Activated CD4-positive, alpha-beta T cell treated with anti-CD3 and anti-CD28 coated beads, Interleukin-2, amount 10 ng/mL, durations not matched to agents 24 days and 14 days (primary cell): ENCODE measurements around the gene PRKAR1B. TPM values are rescaled to one million over a fixed set of nuclear protein-coding genes. Genes with fewer than 3 reads are reported as not detected.

Source experiments
- DNase-seq: peaks from one replicate; pipeline ENCODE4 v3.0.0; 2022
- H3K27ac Mint-ChIP-seq: one replicate; pipeline ENCODE4 v1.8.0; 2022; ENCODE audit warnings: mild to moderate bottlenecking, mixed read lengths
- H3K27me3 Mint-ChIP-seq: one replicate; pipeline ENCODE4 v1.8.0; 2022; ENCODE audit warnings: mixed read lengths
- H3K36me3 Mint-ChIP-seq: one replicate; pipeline ENCODE4 v1.8.0; 2022; ENCODE audit warnings: low read depth, mild to moderate bottlenecking, mixed read lengths
- H3K4me1 Mint-ChIP-seq: one replicate; pipeline ENCODE4 v1.8.0; 2021; ENCODE audit warnings: mixed read lengths
- H3K4me3 Mint-ChIP-seq: one replicate; pipeline ENCODE4 v1.8.0; 2022; ENCODE audit warnings: mild to moderate bottlenecking, moderate library complexity, mixed read lengths
- H3K9me3 Mint-ChIP-seq: one replicate; pipeline ENCODE4 v1.8.0; 2021; ENCODE audit warnings: mixed read lengths
- intact Hi-C: fragments of 100-400 bp; cut with micrococcal nuclease; formaldehyde crosslinking; loops from one replicate; pipeline ENCODE4 v1.15.1; 2023
- total RNA-seq: library from RNA; stranded (reverse); gene quantifications from 2 replicates; pipeline ENCODE4 v1.2.3, GENCODE V29; 2022

PRKAR1B gene
- total RNA-seq, 1 donor from 2014 or later, result 47.0 TPM

GRCh38 chr7:673681-674453, 53.2 kb downstream of the PRKAR1B start:
- no peak overlapping the region for H3K27ac Mint-ChIP-seq
- peaks cover 37% of the 10 kb centered on the region for H3K36me3 Mint-ChIP-seq
- H3K27me3 Mint-ChIP-seq, result no peaks in the 10 kb centered on the region
- peaks cover under 1% of the 10 kb centered on the region for H3K4me1 Mint-ChIP-seq
- peaks cover 14% of the 10 kb centered on the region for H3K9me3 Mint-ChIP-seq
- DNase-seq, result no peak
- H3K4me3 Mint-ChIP-seq, result no peak overlapping the region
- intact Hi-C loops, result no loop called here

- no peaks in the 10 kb centered on the region for H3K27me3 Mint-ChIP-seq
- intact Hi-C loops, result no loop called here
These were observed 54.2 kb downstream of the PRKAR1B start for GRCh38 chr7:672891-673290.

GRCh38 chr7:671415-672042, 55.6 kb downstream of the PRKAR1B start:
- Mint-ChIP-seq H3K27ac (peak overlapping the region; percentile 56), H3K4me3 (no peak overlapping the region), H3K27me3 (no peaks in the 10 kb centered on the region), H3K9me3 (peaks cover 17% of the 10 kb centered on the region), H3K36me3 (peaks cover 30% of the 10 kb centered on the region), H3K4me1 (peaks cover 4% of the 10 kb centered on the region)
- no peak for DNase-seq
- intact Hi-C loops, result no loop called here

More at GRCh38 chr7:672891-673290, 54.2 kb downstream of the PRKAR1B start:
- Mint-ChIP-seq H3K9me3 (peaks cover 17% of the 10 kb centered on the region), H3K36me3 (peaks cover 36% of the 10 kb centered on the region), H3K27ac (no peak overlapping the region), H3K4me3 (no peak overlapping the region), H3K4me1 (peaks cover 4% of the 10 kb centered on the region)
- no peak for DNase-seq

GRCh38 chr7:670501-671390, 56.3 kb downstream of the PRKAR1B start:
- Mint-ChIP-seq H3K9me3 (peaks cover 12% of the 10 kb centered on the region), H3K4me1 (peaks cover 4% of the 10 kb centered on the region), H3K36me3 (peaks cover 22% of the 10 kb centered on the region), H3K27ac (no peak overlapping the region), H3K27me3 (no peaks in the 10 kb centered on the region), H3K4me3 (no peak overlapping the region)
- no peak for DNase-seq
- intact Hi-C loops, result no loop called here

GRCh38 chr7:668958-669357, 58.1 kb downstream of the PRKAR1B start:
- H3K36me3 Mint-ChIP-seq, result peaks cover 7% of the 10 kb centered on the region
- H3K27me3 Mint-ChIP-seq, result no peaks in the 10 kb centered on the region
- no peak for DNase-seq
- H3K9me3 Mint-ChIP-seq, result peaks cover 4% of the 10 kb centered on the region
- H3K4me3 Mint-ChIP-seq, result no peak overlapping the region
- no peak overlapping the region for H3K27ac Mint-ChIP-seq
- peaks cover 4% of the 10 kb centered on the region for H3K4me1 Mint-ChIP-seq
- intact Hi-C loops, result no loop called here

GRCh38 chr7:668139-668931, 58.7 kb downstream of the PRKAR1B start:
- H3K27me3 Mint-ChIP-seq, result no peaks in the 10 kb centered on the region
- no peak overlapping the region for H3K27ac Mint-ChIP-seq
- no peak overlapping the region for H3K4me3 Mint-ChIP-seq
- peaks cover 4% of the 10 kb centered on the region for H3K9me3 Mint-ChIP-seq
- peaks cover 4% of the 10 kb centered on the region for H3K4me1 Mint-ChIP-seq
- H3K36me3 Mint-ChIP-seq, result peaks cover 7% of the 10 kb centered on the region
- intact Hi-C loops, result no loop called here
- DNase-seq, result no peak

GRCh38 chr7:666454-667292, 60.4 kb downstream of the PRKAR1B start:
- H3K4me3 Mint-ChIP-seq, result no peak overlapping the region
- peaks cover 4% of the 10 kb centered on the region for H3K9me3 Mint-ChIP-seq
- peaks cover 12% of the 10 kb centered on the region for H3K4me1 Mint-ChIP-seq
- intact Hi-C loops, result no loop called here
- no peak overlapping the region for H3K27ac Mint-ChIP-seq
- DNase-seq, result no peak
- peaks cover 7% of the 10 kb centered on the region for H3K36me3 Mint-ChIP-seq
- no peaks in the 10 kb centered on the region for H3K27me3 Mint-ChIP-seq

- H3K9me3 Mint-ChIP-seq, result peaks cover 4% of the 10 kb centered on the region
- no peak overlapping the region for H3K27ac Mint-ChIP-seq
- H3K27me3 Mint-ChIP-seq, result no peaks in the 10 kb centered on the region
- peaks cover 7% of the 10 kb centered on the region for H3K36me3 Mint-ChIP-seq
- intact Hi-C loops, result no loop called here
- H3K4me1 Mint-ChIP-seq, result peaks cover 12% of the 10 kb centered on the region
- no peak for DNase-seq
- H3K4me3 Mint-ChIP-seq, result no peak overlapping the region
These were observed 61.2 kb downstream of the PRKAR1B start for GRCh38 chr7:665736-666453.

- peaks cover 4% of the 10 kb centered on the region for H3K9me3 Mint-ChIP-seq
- no peaks in the 10 kb centered on the region for H3K27me3 Mint-ChIP-seq
- H3K4me1 Mint-ChIP-seq, result peaks cover 12% of the 10 kb centered on the region
- H3K27ac Mint-ChIP-seq, result no peak overlapping the region
- intact Hi-C loops, result no loop called here
- no peak overlapping the region for H3K4me3 Mint-ChIP-seq
- no peak for DNase-seq
- H3K36me3 Mint-ChIP-seq, result peaks cover 8% of the 10 kb centered on the region
These were observed 61.9 kb downstream of the PRKAR1B start for GRCh38 chr7:664997-665735.

GRCh38 chr7:664402-664775, 62.7 kb downstream of the PRKAR1B start:
- no peaks in the 10 kb centered on the region for H3K27me3 Mint-ChIP-seq
- no peak for DNase-seq
- H3K9me3 Mint-ChIP-seq, result peaks cover 5% of the 10 kb centered on the region
- no peak overlapping the region for H3K27ac Mint-ChIP-seq
- intact Hi-C loops, result no loop called here
- no peak overlapping the region for H3K4me3 Mint-ChIP-seq
- peaks cover 8% of the 10 kb centered on the region for H3K36me3 Mint-ChIP-seq
- H3K4me1 Mint-ChIP-seq, result peaks cover 12% of the 10 kb centered on the region

GRCh38 chr7:662576-662975, 64.5 kb downstream of the PRKAR1B start:
- peaks cover 8% of the 10 kb centered on the region for H3K4me1 Mint-ChIP-seq
- H3K27ac Mint-ChIP-seq, result peak overlapping the region; percentile 52
- H3K27me3 Mint-ChIP-seq, result no peaks in the 10 kb centered on the region
- intact Hi-C loops, result no loop called here
- DNase-seq, result no peak
- H3K36me3 Mint-ChIP-seq, result peaks cover 12% of the 10 kb centered on the region
- H3K9me3 Mint-ChIP-seq, result peaks cover 7% of the 10 kb centered on the region
- no peak overlapping the region for H3K4me3 Mint-ChIP-seq

GRCh38 chr7:659996-660395, 67.1 kb downstream of the PRKAR1B start:
- peaks cover 12% of the 10 kb centered on the region for H3K36me3 Mint-ChIP-seq
- H3K27ac Mint-ChIP-seq, result no peak overlapping the region
- H3K4me3 Mint-ChIP-seq, result no peak overlapping the region
- intact Hi-C loops, result no loop called here
- H3K4me1 Mint-ChIP-seq, result peaks cover 8% of the 10 kb centered on the region
- no peaks in the 10 kb centered on the region for H3K27me3 Mint-ChIP-seq
- H3K9me3 Mint-ChIP-seq, result peaks cover 7% of the 10 kb centered on the region
- no peak for DNase-seq
